Uterus (tissue), 4 donors: ENCODE measurements around the gene JAML. TPM values are rescaled to one million over a fixed set of nuclear protein-coding genes. Genes with fewer than 3 reads are reported as not detected.

Source experiments
- DNase-seq, 2 donors: peaks; one replicate each; pipeline ENCODE4 v3.0.0-alpha.2; 2019 to 2020
- H3K27ac ChIP-seq, 2 donors: fragments of 200-600 bp; sonication (generic); 1 replicate in 1 of 2; 2 replicates in 1 of 2; pipeline ENCODE4 v1.5.1; 2016 to 2018
- H3K27me3 ChIP-seq, 2 donors: fragments of 200-600 bp; sonication (generic); one replicate each; pipeline ENCODE4 v1.5.1; 2018 to 2019; ENCODE audit warnings: control low read depth in 1 of 2
- H3K36me3 ChIP-seq, 2 donors: fragments of 200-600 bp; sonication (generic); one replicate each; pipeline ENCODE4 v1.5.1; 2019; ENCODE audit warnings: control low read depth in 1 of 2
- H3K4me1 ChIP-seq, 2 donors: fragments of 200-600 bp; sonication (generic); one replicate each; pipeline ENCODE4 v1.5.1; 2018 to 2019; ENCODE audit warnings: control low read depth in 1 of 2
- H3K4me3 ChIP-seq, 2 donors: fragments of 200-600 bp; sonication (generic); 1 replicate in 1 of 2; 2 replicates in 1 of 2; pipeline ENCODE4 v1.5.1; 2018 to 2019; ENCODE audit warnings: mild to moderate bottlenecking in 1 of 2
- H3K9me3 ChIP-seq, 2 donors: fragments of 200-600 bp; sonication (generic); one replicate each; pipeline ENCODE4 v1.5.1; 2019; ENCODE audit warnings: control low read depth in 1 of 2
- POLR2A ChIP-seq, 2 donors: fragments of 450-650 bp; IDR thresholded peaks; one replicate each; pipeline ENCODE4 v1.6.1; 2016; ENCODE audit warnings: antibody characterized with exemption in 2 of 2, mild to moderate bottlenecking in 1 of 2, moderate library complexity in 1 of 2
- intact Hi-C: fragments of 100-400 bp; cut with DNase I; formaldehyde crosslinking; loops from one replicate; pipeline ENCODE4 v1.15.1; 2023; ENCODE audit warnings: low total_unique reads
- total RNA-seq, 4 donors: library from RNA; depleted of rRNA in 3 of 4; stranded (reverse); fragments of >200 nt in 3 of 4; gene quantifications; one replicate each; pipeline versions ENCODE4 v1.1.0 to v1.2.4, GENCODE V29; 2014 to 2023
- TF ChIP-seq, protein P1 (sequence below), 4 experiments: fragments of 200-600 bp in 2 of 4; fragments of 450-650 bp in 2 of 4; sonication (generic) in 2 of 4; IDR thresholded peaks; one replicate each; pipeline ENCODE4 v1.5.1; 2016 to 2019; ENCODE audit warnings: antibody characterized with exemption in 4 of 4, mild to moderate bottlenecking in 2 of 4, moderate library complexity in 1 of 4
- donor health status: DM: yes; HTN: yes; CAD: no.

The JAML gene, protein sequence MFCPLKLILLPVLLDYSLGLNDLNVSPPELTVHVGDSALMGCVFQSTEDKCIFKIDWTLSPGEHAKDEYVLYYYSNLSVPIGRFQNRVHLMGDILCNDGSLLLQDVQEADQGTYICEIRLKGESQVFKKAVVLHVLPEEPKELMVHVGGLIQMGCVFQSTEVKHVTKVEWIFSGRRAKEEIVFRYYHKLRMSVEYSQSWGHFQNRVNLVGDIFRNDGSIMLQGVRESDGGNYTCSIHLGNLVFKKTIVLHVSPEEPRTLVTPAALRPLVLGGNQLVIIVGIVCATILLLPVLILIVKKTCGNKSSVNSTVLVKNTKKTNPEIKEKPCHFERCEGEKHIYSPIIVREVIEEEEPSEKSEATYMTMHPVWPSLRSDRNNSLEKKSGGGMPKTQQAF
- 1 to 10 TPM; 1.2 to 9.1 (median 5.6) TPM for total RNA-seq

DNA sequence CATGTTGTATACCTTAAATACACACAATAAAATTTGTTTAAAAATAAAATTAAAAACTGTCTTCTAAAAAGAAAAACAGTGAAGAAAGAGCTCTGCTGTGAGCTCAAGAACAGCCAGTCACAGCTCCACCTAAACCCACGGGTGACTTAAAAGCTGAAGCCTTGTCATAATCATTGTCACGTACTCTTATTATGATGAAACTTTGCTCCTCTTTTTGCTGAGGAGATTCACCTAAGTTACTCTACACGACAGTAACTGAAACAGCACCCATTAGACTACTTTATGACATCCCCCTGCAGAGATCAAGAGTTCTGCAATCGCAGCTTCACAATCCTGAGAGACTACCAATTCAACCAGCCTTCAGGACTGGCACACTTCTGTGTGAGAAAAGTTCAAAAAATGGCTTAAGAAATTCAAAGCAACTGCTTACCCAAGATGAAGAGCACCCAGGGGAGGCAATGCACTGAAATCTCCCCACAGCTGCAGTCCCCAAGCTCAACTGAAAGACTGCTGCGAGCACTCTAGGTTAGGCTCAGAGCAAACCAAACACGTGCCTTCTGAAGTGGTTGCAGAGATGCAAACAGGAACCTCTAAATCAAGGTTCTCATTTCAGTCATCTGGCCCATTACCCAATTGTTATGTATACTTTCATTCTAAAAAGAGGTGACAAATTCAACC is at the start of gene JAML:
Gene JAML (minus strand): TSS at position 501 of the 678 bp plus-strand sequence. CDS start 10,145 bp downstream, outside the sequence.
- H3K27me3 ChIP-seq, result no peaks in the 10 kb centered on the region
- no peaks in the 10 kb centered on the region for H3K36me3 ChIP-seq
- no peak within 1 kb of the TSS for H3K27ac ChIP-seq
- H3K9me3 ChIP-seq, result no peaks in the 10 kb centered on the region
- intact Hi-C loops, result no loop called here
- no peak for TF ChIP-seq POLR2A (IDR thresholded peaks at IDR 0.05)
- TF ChIP-seq, protein P1, sequence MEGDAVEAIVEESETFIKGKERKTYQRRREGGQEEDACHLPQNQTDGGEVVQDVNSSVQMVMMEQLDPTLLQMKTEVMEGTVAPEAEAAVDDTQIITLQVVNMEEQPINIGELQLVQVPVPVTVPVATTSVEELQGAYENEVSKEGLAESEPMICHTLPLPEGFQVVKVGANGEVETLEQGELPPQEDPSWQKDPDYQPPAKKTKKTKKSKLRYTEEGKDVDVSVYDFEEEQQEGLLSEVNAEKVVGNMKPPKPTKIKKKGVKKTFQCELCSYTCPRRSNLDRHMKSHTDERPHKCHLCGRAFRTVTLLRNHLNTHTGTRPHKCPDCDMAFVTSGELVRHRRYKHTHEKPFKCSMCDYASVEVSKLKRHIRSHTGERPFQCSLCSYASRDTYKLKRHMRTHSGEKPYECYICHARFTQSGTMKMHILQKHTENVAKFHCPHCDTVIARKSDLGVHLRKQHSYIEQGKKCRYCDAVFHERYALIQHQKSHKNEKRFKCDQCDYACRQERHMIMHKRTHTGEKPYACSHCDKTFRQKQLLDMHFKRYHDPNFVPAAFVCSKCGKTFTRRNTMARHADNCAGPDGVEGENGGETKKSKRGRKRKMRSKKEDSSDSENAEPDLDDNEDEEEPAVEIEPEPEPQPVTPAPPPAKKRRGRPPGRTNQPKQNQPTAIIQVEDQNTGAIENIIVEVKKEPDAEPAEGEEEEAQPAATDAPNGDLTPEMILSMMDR (IDR thresholded peaks at IDR 0.05), result no peak
- DNase-seq, result no peak
- H3K4me1 ChIP-seq, result no peaks in the 10 kb centered on the region
- H3K4me3 ChIP-seq, result no peak within 1 kb of the TSS

DNA sequence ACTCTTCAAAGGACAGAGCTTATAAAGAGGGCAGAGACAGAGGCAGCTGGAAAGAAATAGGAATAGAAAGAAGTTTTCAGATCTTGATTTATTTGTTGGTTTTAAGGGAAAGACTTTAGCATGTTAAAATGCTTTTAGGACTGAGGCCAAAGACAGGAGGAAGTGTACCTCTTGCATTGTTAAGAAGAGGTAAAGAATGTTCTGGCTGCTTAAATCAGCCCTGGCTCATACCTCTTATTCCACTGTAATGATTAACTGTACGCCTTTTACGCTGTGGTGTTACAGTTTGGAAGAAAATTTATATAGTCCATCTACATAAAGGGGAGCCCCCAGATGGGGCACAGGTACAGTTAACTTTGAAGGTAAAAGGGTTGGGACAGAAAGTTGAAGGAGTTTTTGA is 49.4 kb upstream of the JAML start:
- no peak for DNase-seq
- Histone ChIP-seq H3K27ac (peak overlapping the region; percentile 45 to 52), H3K27me3 (peaks cover 0 to 4% of the 10 kb centered on the region in 2 donors), H3K36me3 (no peaks in the 10 kb centered on the region), H3K4me3 (no peak overlapping the region), H3K9me3 (no peaks in the 10 kb centered on the region), H3K4me1 (no peaks in the 10 kb centered on the region)
- TF ChIP-seq, protein P1 (IDR thresholded peaks at IDR 0.05), result no peak
- TF ChIP-seq POLR2A (IDR thresholded peaks at IDR 0.05), result no peak
- intact Hi-C loops, result no loop called here

DNA sequence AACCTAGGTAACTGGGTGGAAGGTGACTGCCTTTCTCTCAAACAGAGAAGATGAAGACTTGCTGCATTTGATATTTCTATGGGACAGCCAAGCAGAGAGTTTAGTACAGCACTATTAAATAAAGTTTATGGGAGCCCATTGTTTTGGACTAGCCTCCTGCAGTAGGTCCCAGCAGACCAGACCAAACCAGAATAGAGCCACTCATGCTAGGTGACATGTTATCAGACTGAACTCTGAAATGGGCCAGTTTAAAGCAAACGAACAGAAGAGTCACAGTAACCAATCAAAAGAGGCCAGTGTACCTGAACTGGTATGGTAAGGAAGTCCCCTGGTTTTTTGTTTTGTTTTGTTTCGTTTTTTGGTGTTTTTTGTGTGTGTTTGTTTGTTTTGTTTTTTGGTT is 47.2 kb upstream of the JAML start:
- no peaks in the 10 kb centered on the region for H3K9me3 ChIP-seq
- H3K36me3 ChIP-seq, result no peaks in the 10 kb centered on the region
- H3K27me3 ChIP-seq, result peaks cover 0 to 4% of the 10 kb centered on the region in 2 donors
- no peaks in the 10 kb centered on the region for H3K4me1 ChIP-seq
- intact Hi-C loops, result no loop called here
- DNase-seq, result no peak
- H3K27ac ChIP-seq, result no peak overlapping the region
- H3K4me3 ChIP-seq, result no peak overlapping the region
- TF ChIP-seq, protein P1 (IDR thresholded peaks at IDR 0.05), result no peak

DNA sequence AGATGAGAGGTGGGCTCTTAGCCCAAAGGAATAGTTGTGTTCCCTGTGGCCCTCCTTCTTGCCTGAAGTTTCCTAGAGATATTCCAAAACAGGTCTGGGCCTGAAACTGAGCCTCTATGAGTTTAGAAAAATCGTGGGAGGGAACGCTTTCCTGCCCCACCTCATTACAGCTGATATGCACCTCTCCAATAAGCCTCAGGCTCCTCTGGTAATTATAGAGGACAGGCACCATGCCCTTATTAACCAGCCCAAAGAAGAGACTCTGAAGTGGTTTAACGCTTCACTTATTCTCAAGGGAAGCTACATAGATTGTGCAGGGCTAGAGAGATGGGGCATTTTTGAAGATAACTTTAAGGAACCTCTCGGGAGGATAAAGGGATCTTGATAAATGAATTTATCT is 42.7 kb upstream of the JAML start:
- Histone ChIP-seq H3K27ac (peak overlapping the region in 1 of 2 donors; percentile 64), H3K4me3 (no peak overlapping the region), H3K4me1 (no peaks in the 10 kb centered on the region), H3K27me3 (peaks cover 0 to 3% of the 10 kb centered on the region in 2 donors), H3K36me3 (no peaks in the 10 kb centered on the region), H3K9me3 (no peaks in the 10 kb centered on the region)
- intact Hi-C loops, result no loop called here
- DNase-seq, result no peak
- TF ChIP-seq, protein P1 (IDR thresholded peaks at IDR 0.05), result no peak
- TF ChIP-seq POLR2A (IDR thresholded peaks at IDR 0.05), result no peak

DNA sequence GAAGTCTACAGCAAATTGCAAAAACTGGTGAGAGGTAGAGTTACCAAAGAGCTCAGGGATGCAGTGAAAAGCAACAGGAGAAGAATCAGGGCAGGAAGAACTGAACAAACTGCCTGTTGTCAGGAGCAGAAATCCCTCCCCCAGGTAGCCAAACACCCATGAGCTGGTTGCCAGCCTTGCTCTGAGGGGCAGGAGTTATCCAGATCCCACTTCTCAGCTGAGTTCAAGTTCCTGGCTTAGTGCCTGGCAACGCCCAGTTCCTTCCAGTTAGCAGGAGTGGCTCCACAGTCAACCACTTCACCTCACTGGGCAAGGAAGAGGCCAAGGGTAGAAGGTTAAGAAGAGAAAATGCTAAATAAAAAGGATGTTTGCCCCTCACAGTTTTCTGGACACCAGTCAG is 41.1 kb upstream of the JAML start:
- Histone ChIP-seq H3K4me3 (no peak overlapping the region), H3K27me3 (peaks cover 0 to 11% of the 10 kb centered on the region in 2 donors), H3K27ac (peak overlapping the region; percentile 30 to 64), H3K9me3 (no peaks in the 10 kb centered on the region), H3K36me3 (no peaks in the 10 kb centered on the region), H3K4me1 (no peaks in the 10 kb centered on the region)
- TF ChIP-seq POLR2A (IDR thresholded peaks at IDR 0.05), result no peak
- TF ChIP-seq, protein P1 (IDR thresholded peaks at IDR 0.05), result no peak
- peak; percentile 22 to 62 for DNase-seq
- intact Hi-C loops, result no loop called here
